Measurements from ENCODE around the gene AQP12B. TPM values are rescaled to one million over a fixed set of nuclear protein-coding genes. Genes with fewer than 3 reads are reported as not detected.

Gene AQP12B
- polyA plus RNA-seq, 1 donor from 2014 or later: not detected

- TF ChIP-seq POLR2AphosphoS5 (IDR thresholded peaks at IDR 0.05) (no peak), RAD21 (conservative IDR thresholded peaks at IDR 0.05) (no peak), SMC3 (conservative IDR thresholded peaks at IDR 0.05; ENCODE audit: poor library complexity) (no peak), TAF1 (IDR thresholded peaks at IDR 0.05; ENCODE audit: low read depth) (no peak), EP300 (conservative IDR thresholded peaks at IDR 0.05; ENCODE audit: poor library complexity, severe bottlenecking) (no peak), MXI1 (conservative IDR thresholded peaks at IDR 0.05; ENCODE audit: poor library complexity, severe bottlenecking) (no peak), EZH2 (IDR thresholded peaks at IDR 0.05; ENCODE audit: borderline replicate concordance, insufficient read depth, low read length, poor library complexity, severe bottlenecking) (no peak), REST (IDR thresholded peaks at IDR 0.05; ENCODE audit: borderline replicate concordance) (no peak), CTCF (IDR thresholded peaks at IDR 0.05; ENCODE audit: poor library complexity, severe bottlenecking) (no peak)
- Histone ChIP-seq H3K9me3 (ENCODE audit: low read length) (no peaks in the 10 kb centered on the region), H2AFZ (ENCODE audit: low read depth, low read length) (no peak overlapping the region), H3K9me2 (ENCODE audit: insufficient read depth, low read length) (no peaks in the 10 kb centered on the region), H4K20me1 (ENCODE audit: insufficient read depth) (no peaks in the 10 kb centered on the region), H3K9ac (ENCODE audit: low read length) (no peak overlapping the region), H3F3A (ENCODE audit: insufficient read depth, low read length, poor library complexity, severe bottlenecking) (no peaks in the 10 kb centered on the region), H3K27ac (ENCODE audit: low read length) (no peak overlapping the region), H3K4me3 (ENCODE audit: low read length) (no peak overlapping the region), H3K36me3 (ENCODE audit: insufficient read depth, low read length) (no peaks in the 10 kb centered on the region), H3K27me3 (ENCODE audit: insufficient read depth, low read depth, low read length) (peaks cover 2% of the 10 kb centered on the region), H3K79me2 (replicated peaks; ENCODE audit: insufficient read depth, low read length) (no peaks in the 10 kb centered on the region), H3K4me2 (ENCODE audit: low read length) (no peak overlapping the region)
These were observed 38.9 kb downstream of the AQP12B start for GRCh38 chr2:240643811-240644150.

- no peaks in the 10 kb centered on the region for H3K9me3 ChIP-seq (ENCODE audit: low read length)
- H3K36me3 ChIP-seq (ENCODE audit: insufficient read depth, low read length): no peaks in the 10 kb centered on the region
- no peak overlapping the region for H2AFZ ChIP-seq (ENCODE audit: low read depth, low read length)
- H3K27ac ChIP-seq (ENCODE audit: low read length): no peak overlapping the region
- H3K9me2 ChIP-seq (ENCODE audit: insufficient read depth, low read length): no peaks in the 10 kb centered on the region
- H3K27me3 ChIP-seq (ENCODE audit: insufficient read depth, low read depth, low read length): peaks cover 2% of the 10 kb centered on the region
- no peak overlapping the region for H3K9ac ChIP-seq (ENCODE audit: low read length)
- no peak overlapping the region for H3K4me2 ChIP-seq (ENCODE audit: low read length)
- no peaks in the 10 kb centered on the region for H3F3A ChIP-seq (ENCODE audit: insufficient read depth, low read length, poor library complexity, severe bottlenecking)
- H3K4me3 ChIP-seq (ENCODE audit: low read length): no peak overlapping the region
- TF ChIP-seq POLR2AphosphoS5 (IDR thresholded peaks at IDR 0.05) (no peak), SMC3 (conservative IDR thresholded peaks at IDR 0.05; ENCODE audit: poor library complexity) (no peak), REST (IDR thresholded peaks at IDR 0.05; ENCODE audit: borderline replicate concordance) (no peak), TAF1 (IDR thresholded peaks at IDR 0.05; ENCODE audit: low read depth) (no peak), CTCF (IDR thresholded peaks at IDR 0.05; ENCODE audit: poor library complexity, severe bottlenecking) (no peak), MXI1 (conservative IDR thresholded peaks at IDR 0.05; ENCODE audit: poor library complexity, severe bottlenecking) (no peak), EP300 (conservative IDR thresholded peaks at IDR 0.05; ENCODE audit: poor library complexity, severe bottlenecking) (no peak), RAD21 (conservative IDR thresholded peaks at IDR 0.05) (no peak), EZH2 (IDR thresholded peaks at IDR 0.05; ENCODE audit: borderline replicate concordance, insufficient read depth, low read length, poor library complexity, severe bottlenecking) (no peak)
- no peaks in the 10 kb centered on the region for H4K20me1 ChIP-seq (ENCODE audit: insufficient read depth)
- H3K79me2 ChIP-seq (replicated peaks; ENCODE audit: insufficient read depth, low read length): no peaks in the 10 kb centered on the region
These were observed 39.4 kb downstream of the AQP12B start for GRCh38 chr2:240643093-240643810.
